GM12892 (cell line): Measurements from ENCODE around the gene DNAJC9.

Source experiments
- POLR2A ChIP-seq: IDR thresholded peaks from 2 replicates; pipeline ENCODE4 v1.6.1; 2011; ENCODE audit warnings: low read depth, low read length, control low read depth
- POLR2AphosphoS5 ChIP-seq: IDR thresholded peaks from 2 replicates; pipeline ENCODE4 v1.6.1; 2011; ENCODE audit warnings: low read depth, low read length, control low read depth
- TAF1 ChIP-seq: IDR thresholded peaks from 2 replicates; pipeline ENCODE4 v1.6.1; 2011; ENCODE audit warnings: low read depth, mild to moderate bottlenecking, control low read depth, low read length, borderline replicate concordance

- TF ChIP-seq POLR2A, result no peak
- TF ChIP-seq POLR2AphosphoS5, result no peak
- no peak for TF ChIP-seq TAF1
Observed at GRCh38 chr10:73239908-73240307, 7.1 kb downstream of the DNAJC9 start.
